AG04449 (cell line): ENCODE data around the gene HAVCR1.
"Not testable (repeated sequence)": the region's sequence is repeated elsewhere in the genome, so short reads cannot be mapped to it uniquely, and the experiment has no call there.

Experiments used
- CTCF ChIA-PET: fragments of 350-600 bp; formaldehyde crosslinking; extraction: SDS; loops from one replicate; lab custom pipeline; 2021; ENCODE audit warnings: antibody characterized with exemption; lab: Yijun Ruan, JAX
- POLR2A ChIA-PET: fragments of 400-600, 350-600 bp; formaldehyde crosslinking; extraction: SDS; loops from one replicate; lab custom pipeline; 2020; ENCODE audit warnings: antibody characterized with exemption, inconsistent platforms; lab: Yijun Ruan, JAX
- DNase-seq: peaks from one replicate; pipeline ENCODE4 v3.0.0-alpha.2; 2010; ENCODE audit warnings: low read depth, low spot score
- H3K4me3 ChIP-seq: 2 replicates; pipeline ENCODE4 v1.5.1; 2011; ENCODE audit warnings: low read depth, mild to moderate bottlenecking, control low read depth, low read length
- TF ChIP-seq, protein P1 (sequence below): IDR thresholded peaks from one replicate; pipeline ENCODE4 v1.5.1; 2011; ENCODE audit warnings: mild to moderate bottlenecking, moderate library complexity, low read length, control low read depth, inconsistent platforms; ENCODE audit not compliant: insufficient read depth; ENCODE audit errors: missing control alignments

Gene HAVCR1

DNA sequence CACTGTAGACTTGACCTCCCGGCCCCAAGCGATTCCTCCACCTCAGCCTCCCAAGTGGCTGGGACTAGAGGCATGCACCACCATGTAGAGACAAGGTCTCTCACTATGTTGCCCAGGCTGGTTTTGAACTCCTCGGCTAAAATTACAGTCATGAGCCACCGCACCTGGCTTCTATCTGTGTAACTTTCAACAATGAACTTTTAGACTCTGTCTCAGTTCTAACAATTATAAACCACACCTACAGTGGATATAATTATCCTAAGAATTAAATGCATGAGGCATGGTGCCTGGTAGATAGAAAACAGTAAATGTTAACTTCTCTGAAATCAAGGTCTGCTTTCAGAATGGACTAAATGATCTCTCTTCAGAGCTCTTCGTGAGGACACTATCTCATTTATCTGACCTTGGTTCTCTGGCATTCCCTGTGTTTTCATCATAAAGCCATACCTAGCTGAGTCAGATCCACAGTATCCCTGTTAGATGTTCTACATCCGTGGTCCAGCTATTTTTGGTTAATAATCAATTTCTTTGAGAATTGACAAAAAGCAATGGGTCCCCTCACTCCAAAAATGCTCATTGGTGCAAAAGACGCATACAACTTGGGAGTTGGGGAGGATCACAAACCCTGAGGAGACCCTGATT is 7.2 kb downstream of the HAVCR1 start:
- H3K4me3 ChIP-seq, result no peak overlapping the region
- TF ChIP-seq, protein P1, sequence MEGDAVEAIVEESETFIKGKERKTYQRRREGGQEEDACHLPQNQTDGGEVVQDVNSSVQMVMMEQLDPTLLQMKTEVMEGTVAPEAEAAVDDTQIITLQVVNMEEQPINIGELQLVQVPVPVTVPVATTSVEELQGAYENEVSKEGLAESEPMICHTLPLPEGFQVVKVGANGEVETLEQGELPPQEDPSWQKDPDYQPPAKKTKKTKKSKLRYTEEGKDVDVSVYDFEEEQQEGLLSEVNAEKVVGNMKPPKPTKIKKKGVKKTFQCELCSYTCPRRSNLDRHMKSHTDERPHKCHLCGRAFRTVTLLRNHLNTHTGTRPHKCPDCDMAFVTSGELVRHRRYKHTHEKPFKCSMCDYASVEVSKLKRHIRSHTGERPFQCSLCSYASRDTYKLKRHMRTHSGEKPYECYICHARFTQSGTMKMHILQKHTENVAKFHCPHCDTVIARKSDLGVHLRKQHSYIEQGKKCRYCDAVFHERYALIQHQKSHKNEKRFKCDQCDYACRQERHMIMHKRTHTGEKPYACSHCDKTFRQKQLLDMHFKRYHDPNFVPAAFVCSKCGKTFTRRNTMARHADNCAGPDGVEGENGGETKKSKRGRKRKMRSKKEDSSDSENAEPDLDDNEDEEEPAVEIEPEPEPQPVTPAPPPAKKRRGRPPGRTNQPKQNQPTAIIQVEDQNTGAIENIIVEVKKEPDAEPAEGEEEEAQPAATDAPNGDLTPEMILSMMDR, result no peak
- no peak for DNase-seq
- CTCF ChIA-PET, result no interaction called here
- POLR2A ChIA-PET, result no interaction called here

DNA sequence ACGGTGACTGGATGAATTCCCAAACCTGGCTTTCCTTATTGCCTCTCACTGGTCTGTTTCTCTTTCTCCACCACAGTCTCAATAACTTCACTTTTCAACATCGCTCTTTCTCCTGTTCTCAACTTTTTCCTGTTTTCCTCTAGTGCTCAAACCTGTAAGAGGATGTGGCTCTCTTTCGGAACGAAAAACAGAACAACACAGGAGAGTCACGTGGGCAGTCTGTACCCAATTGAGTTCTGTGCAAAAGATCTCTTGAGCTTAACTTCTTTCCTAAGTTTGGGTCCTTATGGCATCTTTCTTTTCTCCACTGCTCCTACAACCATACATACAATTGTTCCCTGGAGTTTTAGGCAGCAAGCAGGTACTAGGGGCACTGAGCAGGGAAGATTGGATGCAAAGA is 8.9 kb downstream of the HAVCR1 start:
- CTCF ChIA-PET, result no interaction called here
- TF ChIP-seq, protein P1, result no peak
- H3K4me3 ChIP-seq, result no peak overlapping the region
- POLR2A ChIA-PET, result no interaction called here
- no peak for DNase-seq

DNA sequence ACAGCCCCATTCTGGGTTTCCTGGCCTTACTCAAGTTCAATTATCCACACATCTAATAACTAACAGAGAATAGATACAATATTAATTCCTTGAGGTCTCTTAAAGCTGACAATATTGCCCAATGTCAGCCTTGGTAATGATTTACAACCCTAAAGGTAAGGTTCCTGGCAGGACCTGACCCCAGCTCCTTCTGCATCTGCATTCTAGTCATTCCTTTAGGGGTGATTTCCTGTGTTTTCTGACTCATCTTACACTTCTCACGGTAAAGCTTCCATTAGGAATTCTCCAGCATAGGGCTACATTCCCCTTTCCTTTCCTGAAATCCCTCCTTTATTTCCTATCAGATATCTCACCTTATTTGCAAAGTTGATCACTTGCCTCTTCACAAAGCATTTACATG is 9.3 kb downstream of the HAVCR1 start:
- no peak for DNase-seq
- TF ChIP-seq, protein P1, result no peak
- ChIA-PET CTCF (no interaction called here), POLR2A (no interaction called here)
- no peak overlapping the region for H3K4me3 ChIP-seq

DNA sequence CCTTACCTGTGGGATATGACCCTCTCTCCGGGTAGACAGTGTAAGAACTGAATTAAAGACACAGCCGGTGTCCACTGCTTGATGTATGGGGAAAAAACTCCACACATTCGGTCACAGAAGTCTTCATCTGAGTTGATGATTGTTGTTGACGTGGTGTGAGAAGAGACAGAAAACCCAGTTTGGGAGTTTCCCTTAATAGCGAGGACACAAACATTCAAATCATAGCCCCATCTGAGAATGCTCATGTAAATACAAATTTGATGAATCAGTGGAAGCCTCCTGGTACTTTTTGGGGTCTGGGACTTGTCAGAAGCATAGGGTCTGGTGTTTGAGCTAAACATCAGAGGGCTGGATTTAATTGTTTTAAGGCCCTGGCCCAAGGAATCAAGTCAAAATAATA is 11.0 kb downstream of the HAVCR1 start:
- TF ChIP-seq, protein P1, result no peak
- CTCF ChIA-PET, result no interaction called here
- POLR2A ChIA-PET, result no interaction called here
- H3K4me3 ChIP-seq, result no peak overlapping the region
- DNase-seq, result no peak

DNA sequence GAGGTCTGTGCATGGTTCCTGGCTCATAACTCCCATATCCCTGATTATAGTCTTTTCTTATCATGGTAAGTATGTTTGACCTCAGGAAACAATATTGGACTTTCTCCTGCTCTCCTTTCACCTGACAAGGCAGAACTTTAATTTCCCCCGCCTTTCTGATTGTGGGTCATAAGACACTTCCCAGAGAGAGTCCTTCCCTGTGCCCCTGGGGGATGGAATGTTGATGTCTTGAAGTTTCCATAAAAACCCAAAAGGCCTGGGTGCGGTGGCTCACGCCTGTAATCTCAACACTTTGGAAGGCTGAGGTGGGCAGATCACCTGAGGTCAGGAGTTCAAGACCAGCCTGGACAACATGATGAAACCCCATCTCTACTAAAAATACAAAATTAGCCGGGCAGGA is 11.9 kb downstream of the HAVCR1 start:
- DNase-seq, POLR2A ChIA-PET, H3K4me3 ChIP-seq, CTCF ChIA-PET: not testable (repeated sequence)

DNA sequence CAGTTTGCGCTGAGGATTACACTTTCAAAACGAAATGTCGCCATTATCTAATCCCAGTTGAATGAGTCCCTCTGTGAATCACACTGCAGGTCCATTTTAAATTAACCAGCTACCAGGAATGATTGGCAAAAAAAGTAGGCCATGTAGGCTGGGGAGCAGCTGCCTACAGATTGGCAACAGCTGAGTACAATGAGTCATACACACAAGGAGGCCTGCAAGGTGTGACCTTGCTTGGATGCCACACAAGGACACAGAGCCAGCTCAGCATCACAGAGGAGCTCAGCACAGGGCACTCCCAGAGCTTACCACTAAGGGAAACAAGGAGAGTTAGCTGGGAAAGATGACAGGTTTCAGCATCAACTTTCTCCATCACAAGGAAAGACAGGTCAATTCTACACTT is 12.9 kb downstream of the HAVCR1 start:
- no peak for DNase-seq
- TF ChIP-seq, protein P1, result no peak
- H3K4me3 ChIP-seq, result no peak overlapping the region
- ChIA-PET POLR2A (no interaction called here), CTCF (no interaction called here)

DNA sequence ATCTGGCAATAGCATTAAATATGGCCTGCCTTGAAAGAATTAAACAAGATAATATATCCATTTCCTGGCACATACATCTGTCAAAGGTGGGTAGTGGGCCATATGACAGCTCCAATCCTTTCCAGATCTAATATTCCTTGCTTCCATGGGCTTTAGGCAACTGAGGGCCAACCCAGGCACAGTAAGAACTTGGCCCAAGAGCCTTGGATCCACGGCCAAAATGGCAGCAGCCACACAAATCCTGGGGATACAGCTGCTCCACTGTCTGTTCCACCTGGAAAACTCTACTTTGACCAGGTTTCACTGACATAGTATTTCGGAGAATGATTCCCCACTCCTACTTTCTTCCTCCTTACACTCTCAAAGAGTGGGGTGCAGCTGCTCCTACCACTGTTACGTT is 13.3 kb downstream of the HAVCR1 start:
- ChIA-PET POLR2A (no interaction called here), CTCF (no interaction called here)
- DNase-seq, result no peak
- TF ChIP-seq, protein P1, result no peak
- H3K4me3 ChIP-seq, result no peak overlapping the region
